VCaP (cell line): Measurements from ENCODE around the gene LTC4S.

Source experiments
- H3K27ac ChIP-seq: fragments of 450-650 bp; 2 replicates; pipeline ENCODE4 v1.5.1; 2017
- CTCF ChIP-seq: fragments of 450-650 bp; conservative IDR thresholded peaks from 2 replicates; pipeline ENCODE4 v1.5.1; 2017; ENCODE audit warnings: mild to moderate bottlenecking, moderate library complexity

LTC4S gene

GRCh38 chr5:179792612-179793467 is 946 bp upstream of the LTC4S start:
- no peak for TF ChIP-seq CTCF
- H3K27ac ChIP-seq, result 0 out of 2 replicates have a peak overlapping the region, but pooled peaks have one; percentile 99

DNA sequence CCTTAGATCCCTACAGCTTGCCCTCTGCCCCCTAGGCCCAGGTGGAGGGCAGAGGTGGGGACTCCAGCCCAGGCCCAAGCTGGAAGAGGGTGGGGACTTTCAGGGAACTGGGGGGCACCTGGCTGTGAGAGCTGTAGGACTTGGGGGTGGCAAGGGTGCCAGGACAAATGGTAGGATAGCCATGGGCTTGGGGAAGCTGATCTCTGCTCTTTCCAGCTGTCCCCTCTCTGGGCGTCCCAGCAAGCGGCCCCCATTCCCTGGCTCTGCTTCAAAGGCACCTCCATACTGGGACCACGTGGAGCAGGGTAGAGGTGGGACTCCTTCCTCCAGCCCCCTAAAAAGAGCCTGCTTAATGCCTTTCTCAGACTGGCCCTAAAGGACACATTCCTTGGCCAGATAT is 385 bp downstream of the LTC4S start:
- H3K27ac ChIP-seq, result peak overlapping the region; percentile 99

GRCh38 chr5:179794575-179794974 is 789 bp downstream of the LTC4S start:
- H3K27ac ChIP-seq, result peak overlapping the region; percentile 99
- TF ChIP-seq CTCF, result no peak

More for the DNA sequence above, 385 bp downstream of the LTC4S start:
- TF ChIP-seq CTCF, result no peak

DNA sequence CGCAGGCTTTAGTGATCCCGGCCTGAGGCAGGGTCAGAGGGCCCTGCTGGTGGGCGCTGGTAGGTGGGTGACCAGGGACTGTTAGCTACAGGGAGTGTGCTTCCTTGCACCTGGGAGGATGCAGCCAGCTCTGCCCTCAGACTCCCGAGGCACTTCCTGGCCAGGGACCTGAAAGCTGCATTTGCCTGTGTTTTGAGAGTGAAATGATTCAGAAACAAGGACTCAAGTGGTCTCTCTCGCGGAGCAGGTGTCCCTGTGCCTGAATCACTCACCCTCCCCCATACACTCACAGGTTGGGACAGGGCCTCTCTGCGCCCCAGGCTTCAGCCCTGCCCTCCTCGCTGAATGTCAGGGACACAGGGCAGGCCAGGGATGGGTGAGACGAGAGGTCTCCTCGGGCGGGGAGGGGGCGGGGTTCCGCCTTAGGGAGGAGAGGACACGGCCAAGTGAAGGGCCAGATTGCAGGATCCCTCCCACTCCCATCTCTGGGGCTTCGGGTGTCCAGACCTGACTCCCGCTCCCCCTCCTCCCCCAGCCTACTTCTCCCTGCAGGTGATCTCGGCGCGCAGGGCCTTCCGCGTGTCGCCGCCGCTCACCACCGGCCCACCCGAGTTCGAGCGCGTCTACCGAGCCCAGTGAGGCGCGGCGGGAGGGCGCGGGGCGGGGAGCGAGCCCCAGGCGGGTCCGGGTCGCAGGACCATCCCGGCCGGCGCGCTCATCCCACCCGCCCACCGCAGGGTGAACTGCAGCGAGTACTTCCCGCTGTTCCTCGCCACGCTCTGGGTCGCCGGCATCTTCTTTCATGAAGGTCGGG is 1.5 kb downstream of the LTC4S start:
- peak overlapping the region; percentile 99 for H3K27ac ChIP-seq
- no peak for TF ChIP-seq CTCF

GRCh38 chr5:179795863-179796833 is 2.4 kb downstream of the LTC4S start:
- peak; percentile 94 for TF ChIP-seq CTCF
- H3K27ac ChIP-seq, result peak overlapping the region; percentile 99

- peak overlapping the region; percentile 99 for H3K27ac ChIP-seq
Measured at GRCh38 chr5:179796877-179797608, 3.3 kb downstream of the LTC4S start.

More at GRCh38 chr5:179796877-179797608, 3.3 kb downstream of the LTC4S start:
- TF ChIP-seq CTCF, result no peak
